Thoracic aorta (tissue), 2 donors: ENCODE results near the gene MSI2. TPM values are rescaled to one million over a fixed set of nuclear protein-coding genes. Genes with fewer than 3 reads are reported as not detected.

ENCODE experiments used
- ATAC-seq: fragments of 150-250 bp; one replicate; pipeline ENCODE4 v1.8.0; 2017; ENCODE audit warnings: low read depth; ENCODE audit not compliant: insufficient number of reproducible peaks, low FRiP score
- DNase-seq: peaks from one replicate; pipeline ENCODE4 v3.0.0-alpha.2; 2020; ENCODE audit warnings: low spot score
- H3K27ac ChIP-seq, 2 donors: fragments of 200-600 bp; sonication (generic); 1 replicate in 1 of 2; 2 replicates in 1 of 2; pipeline ENCODE4 v1.5.1; 2016; ENCODE audit warnings: mild to moderate bottlenecking in 2 of 2, moderate library complexity in 2 of 2
- H3K27me3 ChIP-seq: fragments of 200-600 bp; sonication (generic); replicated peaks from 2 replicates; pipeline ENCODE4 v1.6.0; 2016; ENCODE audit warnings: mild to moderate bottlenecking; ENCODE audit not compliant: insufficient read depth
- H3K36me3 ChIP-seq: fragments of 200-600 bp; sonication (generic); one replicate; pipeline ENCODE4 v1.5.1; 2016
- H3K4me1 ChIP-seq, 2 donors: fragments of 200-600 bp; sonication (generic); 1 replicate in 1 of 2; 2 replicates in 1 of 2; pipeline versions ENCODE4 v1.5.1 to v1.6.0; 2016; ENCODE audit warnings: low read depth in 2 of 2, mild to moderate bottlenecking in 1 of 2; ENCODE audit not compliant: control insufficient read depth in 1 of 2
- H3K4me3 ChIP-seq: fragments of 200-600 bp; sonication (generic); 2 replicates; pipeline ENCODE4 v1.5.1; 2016; ENCODE audit warnings: mild to moderate bottlenecking
- H3K9me3 ChIP-seq: fragments of 200-600 bp; sonication (generic); 2 replicates; pipeline ENCODE4 v1.5.1; 2016
- total RNA-seq, 2 donors: library from RNA; depleted of rRNA; stranded (reverse); fragments of >200 nt; gene quantifications; one replicate each; pipeline versions ENCODE4 v1.1.0 to v1.2.3, GENCODE V29; 2016
- TF ChIP-seq, protein P1 (sequence below): fragments of 200-600 bp; sonication (generic); IDR thresholded peaks from one replicate; pipeline ENCODE4 v1.5.1; 2019; ENCODE audit warnings: antibody characterized with exemption

Gene MSI2
- total RNA-seq, 2 donors from 2014 or later: 32.1 to 46.2 TPM

- no peak for ATAC-seq
- H3K27me3 ChIP-seq: no peaks in the 10 kb centered on the region
- no peaks in the 10 kb centered on the region for H3K9me3 ChIP-seq
- no peak for DNase-seq
- no peak overlapping the region for H3K27ac ChIP-seq
- H3K4me1 ChIP-seq: peaks cover 3 to 14% of the 10 kb centered on the region in 2 donors
- TF ChIP-seq, protein P1, sequence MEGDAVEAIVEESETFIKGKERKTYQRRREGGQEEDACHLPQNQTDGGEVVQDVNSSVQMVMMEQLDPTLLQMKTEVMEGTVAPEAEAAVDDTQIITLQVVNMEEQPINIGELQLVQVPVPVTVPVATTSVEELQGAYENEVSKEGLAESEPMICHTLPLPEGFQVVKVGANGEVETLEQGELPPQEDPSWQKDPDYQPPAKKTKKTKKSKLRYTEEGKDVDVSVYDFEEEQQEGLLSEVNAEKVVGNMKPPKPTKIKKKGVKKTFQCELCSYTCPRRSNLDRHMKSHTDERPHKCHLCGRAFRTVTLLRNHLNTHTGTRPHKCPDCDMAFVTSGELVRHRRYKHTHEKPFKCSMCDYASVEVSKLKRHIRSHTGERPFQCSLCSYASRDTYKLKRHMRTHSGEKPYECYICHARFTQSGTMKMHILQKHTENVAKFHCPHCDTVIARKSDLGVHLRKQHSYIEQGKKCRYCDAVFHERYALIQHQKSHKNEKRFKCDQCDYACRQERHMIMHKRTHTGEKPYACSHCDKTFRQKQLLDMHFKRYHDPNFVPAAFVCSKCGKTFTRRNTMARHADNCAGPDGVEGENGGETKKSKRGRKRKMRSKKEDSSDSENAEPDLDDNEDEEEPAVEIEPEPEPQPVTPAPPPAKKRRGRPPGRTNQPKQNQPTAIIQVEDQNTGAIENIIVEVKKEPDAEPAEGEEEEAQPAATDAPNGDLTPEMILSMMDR: no peak
- H3K4me3 ChIP-seq: no peak overlapping the region
- H3K36me3 ChIP-seq: no peaks in the 10 kb centered on the region
These were observed 408.8 kb downstream of the MSI2 start for GRCh38 chr17:57665128-57665527.

DNA sequence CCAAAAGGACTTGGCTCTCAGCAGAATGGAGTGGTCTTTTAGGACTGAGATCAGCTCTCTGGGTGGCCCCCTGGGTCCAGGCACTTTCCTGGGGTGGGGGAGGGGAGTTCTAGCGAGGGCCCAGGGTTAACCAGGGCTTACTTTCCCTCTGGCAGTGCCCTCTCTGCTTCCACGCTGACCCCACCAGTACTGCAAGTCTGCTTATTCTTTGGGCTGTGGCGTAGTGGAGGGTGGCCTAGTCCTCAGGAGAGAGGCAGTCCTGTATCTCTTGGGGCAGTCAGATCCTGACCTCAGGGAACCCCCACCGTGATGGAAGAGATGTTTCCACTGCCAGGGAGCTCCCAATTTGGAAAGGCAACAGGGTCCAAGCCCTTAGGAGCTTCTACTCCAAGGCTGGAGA lies 409.4 kb downstream of the MSI2 start:
- TF ChIP-seq, protein P1: no peak
- ATAC-seq (no peak), DNase-seq (no peak)
- Histone ChIP-seq H3K4me3 (no peak overlapping the region), H3K27me3 (no peaks in the 10 kb centered on the region), H3K9me3 (no peaks in the 10 kb centered on the region), H3K36me3 (no peaks in the 10 kb centered on the region), H3K27ac (no peak overlapping the region), H3K4me1 (peaks cover 3 to 14% of the 10 kb centered on the region in 2 donors)

GRCh38 chr17:57666201-57666870 lies 410.0 kb downstream of the MSI2 start:
- Histone ChIP-seq H3K27me3 (no peaks in the 10 kb centered on the region), H3K4me1 (peaks cover 3 to 14% of the 10 kb centered on the region in 2 donors), H3K36me3 (no peaks in the 10 kb centered on the region), H3K9me3 (no peaks in the 10 kb centered on the region), H3K4me3 (no peak overlapping the region), H3K27ac (no peak overlapping the region)
- ATAC-seq (no peak), DNase-seq (no peak)
- TF ChIP-seq, protein P1: no peak

DNA sequence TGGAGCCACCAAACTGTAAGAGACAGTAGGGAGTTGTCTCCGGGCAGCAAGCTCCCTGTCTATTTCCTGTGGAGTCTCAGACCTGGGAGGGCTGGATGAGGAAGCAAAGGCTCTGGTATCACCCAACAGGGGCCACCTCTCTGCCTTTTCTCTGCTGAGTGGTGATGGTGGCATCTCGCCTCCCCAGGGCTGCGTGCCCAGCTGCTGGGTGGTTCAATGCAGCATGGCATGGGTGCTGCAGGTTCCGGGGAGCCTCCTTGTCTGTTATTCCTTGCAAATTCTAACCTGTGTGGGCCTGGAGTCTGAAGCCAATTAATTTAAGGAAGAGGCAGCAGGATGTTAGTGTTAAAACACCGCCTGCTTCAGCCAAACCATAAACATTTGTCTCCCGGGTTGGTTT lies 410.6 kb downstream of the MSI2 start:
- H3K36me3 ChIP-seq: no peaks in the 10 kb centered on the region
- ATAC-seq: no peak
- peaks cover 3 to 14% of the 10 kb centered on the region in 2 donors for H3K4me1 ChIP-seq
- no peaks in the 10 kb centered on the region for H3K9me3 ChIP-seq
- no peak for DNase-seq
- no peaks in the 10 kb centered on the region for H3K27me3 ChIP-seq
- TF ChIP-seq, protein P1: no peak
- no peak overlapping the region for H3K4me3 ChIP-seq
- H3K27ac ChIP-seq: no peak overlapping the region

DNA sequence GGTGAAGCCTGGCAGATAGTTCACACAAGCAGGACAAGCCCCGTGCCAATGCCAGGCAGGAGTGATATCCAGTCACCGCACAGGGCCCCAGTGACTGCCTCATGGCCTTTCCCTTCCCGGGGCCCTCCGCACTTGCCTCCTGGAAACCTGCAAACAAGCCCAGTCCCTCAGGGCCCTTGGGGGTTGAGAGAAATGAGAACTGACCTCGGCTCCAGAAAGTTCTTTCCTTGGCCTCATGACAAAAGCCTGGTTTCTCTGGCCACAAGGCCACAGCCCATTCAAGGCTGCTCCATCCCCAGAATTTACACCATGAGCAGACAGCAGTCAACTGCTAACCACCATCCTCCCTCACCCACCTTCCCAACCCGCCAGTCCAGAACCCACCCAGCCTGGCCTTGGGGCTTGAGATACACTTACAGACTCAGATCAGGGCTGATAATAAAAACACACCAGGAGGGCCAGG lies 411.2 kb downstream of the MSI2 start:
- Histone ChIP-seq H3K36me3 (no peaks in the 10 kb centered on the region), H3K27ac (no peak overlapping the region), H3K4me3 (no peak overlapping the region), H3K4me1 (peaks cover 1 to 10% of the 10 kb centered on the region in 2 donors), H3K27me3 (no peaks in the 10 kb centered on the region), H3K9me3 (no peaks in the 10 kb centered on the region)
- TF ChIP-seq, protein P1: no peak
- DNase-seq (no peak), ATAC-seq (no peak)
